AG04449 (cell line): ENCODE results near the gene HSPA12B.
"Not testable (repeated sequence)": the region's sequence is repeated elsewhere in the genome, so short reads cannot be mapped to it uniquely, and the experiment has no call there.

Source experiments
- CTCF ChIA-PET: fragments of 350-600 bp; formaldehyde crosslinking; extraction: SDS; loops from one replicate; lab custom pipeline; 2021; ENCODE audit warnings: antibody characterized with exemption; lab: Yijun Ruan, JAX
- POLR2A ChIA-PET: fragments of 400-600, 350-600 bp; formaldehyde crosslinking; extraction: SDS; loops from one replicate; lab custom pipeline; 2020; ENCODE audit warnings: antibody characterized with exemption, inconsistent platforms; lab: Yijun Ruan, JAX
- DNase-seq: peaks from one replicate; pipeline ENCODE4 v3.0.0-alpha.2; 2010; ENCODE audit warnings: low read depth, low spot score
- H3K4me3 ChIP-seq: 2 replicates; pipeline ENCODE4 v1.5.1; 2011; ENCODE audit warnings: low read depth, mild to moderate bottlenecking, control low read depth, low read length
- CTCF ChIP-seq: IDR thresholded peaks from one replicate; pipeline ENCODE4 v1.5.1; 2011; ENCODE audit warnings: mild to moderate bottlenecking, moderate library complexity, low read length, control low read depth, inconsistent platforms; ENCODE audit not compliant: insufficient read depth; ENCODE audit errors: missing control alignments

Gene HSPA12B

GRCh38 chr20:3786665-3787323 is 54.3 kb downstream of the HSPA12B start, which contains the start of gene CENPB:
Gene CENPB, minus strand, starts transcription at chr20:3786740. Its CDS starts 257 bp downstream, at chr20:3786483.
- CTCF ChIA-PET, result interaction anchor here (0.6 to 11.6 kb wide), 16 partner anchors 8 to 298 kb away, joined by 3 to 255 read pairs (median 10); partner anchors contain the start of genes ADAM33, ADISSP, AP5S1 and CDC25B
- peak; percentile 70 for TF ChIP-seq CTCF
- POLR2A ChIA-PET, result interaction anchor here (1.0 to 2.2 kb wide), 8 partner anchors 9 to 110 kb away, joined by 3 to 12 read pairs (median 4); partner anchors contain the start of genes ADAM33, ADISSP, AP5S1 and CDC25B
- DNase-seq, result no peak
- peak within 1 kb of the TSS; percentile 80 for H3K4me3 ChIP-seq

GRCh38 chr20:3787324-3788014 is 55.0 kb downstream of the HSPA12B start:
- H3K4me3 ChIP-seq, result peak overlapping the region; percentile 43
- CTCF ChIA-PET, result interaction anchor here (0.9 to 11.6 kb wide), 15 partner anchors 8 to 297 kb away, joined by 3 to 255 read pairs (median 10); partner anchors contain the start of genes ADAM33, ADISSP, AP5S1 and CDC25B
- POLR2A ChIA-PET, result interaction anchor here (1.0 to 2.2 kb wide), 2 partner anchors 24 to 33 kb away, joined by 3 to 12 read pairs; partner anchors contain the start of gene AP5S1
- no peak for DNase-seq
- no peak for TF ChIP-seq CTCF

- H3K4me3 ChIP-seq, result no peak overlapping the region
- ChIA-PET CTCF (interaction anchor here (0.7 to 11.6 kb wide), 9 partner anchors 13 to 110 kb away, joined by 3 to 255 read pairs (median 20); partner anchors contain the start of genes ADAM33 and AP5S1), POLR2A (no interaction called here)
- no peak for TF ChIP-seq CTCF
- DNase-seq, result no peak
These were observed 56.2 kb downstream of the HSPA12B start for GRCh38 chr20:3788685-3789155.

- not testable (repeated sequence) for H3K4me3 ChIP-seq, DNase-seq
- ChIA-PET CTCF (interaction anchor here (0.6 to 11.6 kb wide), 7 partner anchors 32 to 282 kb away, joined by 3 to 255 read pairs (median 3); partner anchors contain the start of gene AP5S1), POLR2A (interaction anchor here (0.7 kb wide), 1 partner anchor 58 kb away, joined by 4 read pairs; the partner anchor contains the start of gene MAVS)
These were observed 56.7 kb downstream of the HSPA12B start for GRCh38 chr20:3789201-3789600.

- H3K4me3 ChIP-seq, POLR2A ChIA-PET, DNase-seq: not testable (repeated sequence)
- CTCF ChIA-PET, result interaction anchor here (2.0 to 3.3 kb wide), 3 partner anchors 9 to 26 kb away, joined by 10 to 18 read pairs (median 14); partner anchors contain the start of genes AP5S1 and CENPB
These were observed 61.7 kb downstream of the HSPA12B start for GRCh38 chr20:3794168-3794567.

GRCh38 chr20:3794701-3795420 is 62.4 kb downstream of the HSPA12B start:
- no peak for DNase-seq
- H3K4me3 ChIP-seq, result peak overlapping the region; percentile 84
- POLR2A ChIA-PET, result interaction anchor here (0.9 to 2.0 kb wide), 2 partner anchors 24 to 26 kb away, joined by 4 to 12 read pairs; no protein-coding TSS in a partner anchor
- TF ChIP-seq CTCF, result no peak
- CTCF ChIA-PET, result interaction anchor here (0.7 to 3.3 kb wide), 7 partner anchors 9 to 303 kb away, joined by 3 to 18 read pairs (median 10); partner anchors contain the start of genes AP5S1 and CENPB
